NCI-H1092 (cell line): ENCODE measurements around the gene NHP2.
"Not testable (repeated sequence)": the region's sequence is repeated elsewhere in the genome, so short reads cannot be mapped to it uniquely, and the experiment has no call there.

Source experiments
- DNase-seq: peaks from one replicate; lab custom pipeline; 2025; lab: John Stamatoyannopoulos, UW

Gene NHP2

DNA sequence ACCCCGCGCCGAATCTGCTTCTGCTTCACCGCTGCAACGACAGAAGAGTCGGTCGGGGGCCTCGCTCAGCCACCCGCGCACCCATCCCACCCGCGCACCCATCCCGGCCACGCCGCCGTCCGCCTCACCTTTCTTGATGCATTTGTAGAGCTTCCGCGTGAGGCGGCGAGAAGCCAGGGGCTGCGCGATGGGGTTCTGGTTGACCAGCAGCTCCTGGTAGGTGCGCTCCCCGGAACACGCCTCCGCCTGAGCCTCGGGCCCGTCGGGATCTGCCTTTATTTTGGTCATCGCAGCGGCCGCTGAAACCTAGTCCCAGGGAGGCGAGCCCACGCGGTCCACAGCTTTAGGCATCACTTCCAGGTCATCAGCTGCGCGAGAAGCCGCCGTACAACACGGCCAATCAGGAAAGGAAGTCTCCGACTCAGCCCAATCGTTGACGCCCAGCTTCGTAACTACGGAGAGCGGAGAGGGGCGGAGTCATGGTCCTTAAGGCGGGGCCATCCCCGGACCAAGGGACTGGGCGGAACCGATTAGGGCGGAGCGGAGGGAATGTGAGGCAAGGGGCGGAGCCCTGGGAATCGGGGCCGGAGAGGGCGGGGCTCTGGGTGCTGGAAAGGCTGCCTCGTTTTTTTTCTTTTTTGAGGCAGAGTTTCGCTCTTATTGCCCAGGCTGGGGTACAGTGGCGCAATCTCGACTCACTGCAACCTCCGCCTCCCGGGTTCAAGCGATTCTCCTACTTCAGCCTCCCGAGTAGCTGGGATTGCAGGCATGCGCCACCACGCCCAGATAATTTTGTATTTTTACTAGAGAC lies at the start of gene NHP2:
Gene NHP2, minus strand, starts transcription at position 356 of the 811 bp plus-strand sequence. Its CDS starts 68 bp downstream, at position 288.
- peak; percentile 95 for DNase-seq

DNA sequence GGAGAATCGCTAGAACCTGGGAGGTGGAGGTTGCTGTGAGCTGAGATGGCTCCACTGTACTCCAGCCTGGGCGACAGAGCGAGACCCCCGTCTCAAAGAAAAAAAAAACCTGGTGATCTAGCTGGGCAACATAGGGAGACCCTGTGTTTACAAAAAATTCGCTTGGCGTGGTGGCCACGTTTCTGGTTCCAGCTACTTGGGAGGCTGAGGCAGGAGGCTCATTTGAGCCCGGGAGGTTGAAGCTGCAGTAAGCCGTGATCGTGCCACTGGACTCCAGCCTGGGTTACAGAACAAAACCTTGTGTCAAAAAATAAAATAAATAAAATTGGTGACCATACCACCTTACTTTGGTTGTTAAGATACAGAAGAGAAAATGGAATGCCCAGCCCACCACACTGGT lies 48.9 kb upstream of the NHP2 start:
- no peak for DNase-seq

DNA sequence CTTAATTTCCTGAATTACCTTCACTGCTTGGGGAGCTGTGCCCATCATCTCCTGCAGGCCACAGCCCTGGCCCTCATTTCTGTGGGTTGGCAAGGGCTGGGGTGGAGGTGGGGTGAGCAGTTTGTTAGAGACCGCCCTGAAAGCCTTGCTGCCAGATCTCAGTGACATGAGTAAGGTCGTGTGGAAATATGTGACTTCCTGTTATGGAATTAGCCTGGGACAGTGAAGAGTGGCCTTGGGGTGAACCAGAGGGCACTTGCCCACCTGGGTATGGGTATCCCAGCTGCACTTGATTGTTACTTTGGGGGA lies 48.2 kb upstream of the NHP2 start:
- no peak for DNase-seq

DNA sequence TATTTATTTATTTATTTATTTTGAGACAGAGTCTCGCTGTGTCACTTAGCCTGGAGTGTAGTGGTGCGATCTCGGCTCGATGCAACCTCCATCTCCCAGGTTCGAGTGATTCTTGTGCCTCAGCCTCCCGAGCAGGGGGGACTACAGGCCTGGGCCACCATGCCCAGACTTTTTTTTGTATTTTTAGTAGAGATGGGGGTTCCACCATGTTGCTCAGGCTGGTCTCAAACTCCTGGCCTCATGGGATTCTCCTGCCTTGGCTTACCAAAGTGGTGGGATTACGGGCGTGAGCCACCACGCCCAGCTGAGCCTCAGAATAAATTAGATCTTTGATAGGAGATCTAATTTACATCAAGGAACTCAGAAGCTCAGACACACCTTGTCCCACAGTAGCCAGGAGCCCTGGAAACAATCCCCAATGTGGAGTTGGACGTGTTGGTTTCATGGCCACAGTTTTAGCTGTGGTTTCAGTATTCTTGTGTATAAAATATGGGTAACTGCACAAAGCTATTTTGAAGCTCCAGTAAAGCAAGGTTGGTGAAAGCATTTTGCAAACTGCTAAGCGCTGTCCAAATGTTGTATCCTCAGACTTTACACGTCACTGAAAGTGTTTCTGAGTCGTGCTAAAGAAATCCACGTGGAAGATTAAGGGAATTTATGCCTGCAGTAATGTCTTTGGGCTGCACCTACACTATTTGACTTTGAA lies 47.7 kb upstream of the NHP2 start:
- DNase-seq: no peak

DNA sequence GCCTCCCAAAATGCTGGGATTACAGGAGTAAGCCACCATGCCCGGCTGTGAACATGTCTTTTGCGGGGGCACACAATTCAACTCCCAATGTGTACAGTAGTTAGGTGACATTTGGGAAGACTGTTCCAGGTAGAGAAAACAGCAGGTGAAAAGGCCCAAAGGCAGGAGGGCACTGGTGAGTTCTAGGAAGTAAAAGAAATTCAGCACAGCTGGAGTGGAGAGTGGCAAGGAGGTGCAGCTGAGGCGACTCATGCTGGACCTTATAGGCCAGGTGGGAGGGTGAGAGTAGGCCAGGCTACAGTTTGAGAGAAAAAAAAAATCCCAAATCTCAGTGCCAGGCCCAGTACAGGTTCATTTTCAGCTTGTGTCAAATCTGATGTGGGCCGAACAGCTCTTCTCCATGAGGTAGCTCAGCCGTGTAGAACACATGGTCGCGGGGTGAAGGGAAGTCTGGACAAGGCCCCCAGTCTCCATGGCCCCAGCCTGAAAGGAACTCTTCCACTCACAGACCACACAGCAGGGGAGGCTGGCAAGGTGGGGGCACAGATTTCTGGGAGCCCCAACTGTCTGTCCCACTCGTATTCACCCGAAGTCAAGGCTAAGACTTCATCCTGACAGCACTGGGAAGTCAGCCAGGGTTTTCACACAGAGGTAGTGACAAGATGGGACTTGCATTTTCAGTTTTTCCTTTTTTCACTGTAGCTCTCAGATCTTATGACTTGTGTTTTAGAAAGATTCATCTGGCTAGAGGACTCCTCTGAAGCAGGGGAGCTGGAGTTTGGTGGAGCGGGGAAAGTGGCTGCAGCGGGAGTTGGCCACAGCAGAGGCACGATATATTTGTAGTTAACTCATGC lies 46.1 kb upstream of the NHP2 start:
- no peak for DNase-seq

DNA sequence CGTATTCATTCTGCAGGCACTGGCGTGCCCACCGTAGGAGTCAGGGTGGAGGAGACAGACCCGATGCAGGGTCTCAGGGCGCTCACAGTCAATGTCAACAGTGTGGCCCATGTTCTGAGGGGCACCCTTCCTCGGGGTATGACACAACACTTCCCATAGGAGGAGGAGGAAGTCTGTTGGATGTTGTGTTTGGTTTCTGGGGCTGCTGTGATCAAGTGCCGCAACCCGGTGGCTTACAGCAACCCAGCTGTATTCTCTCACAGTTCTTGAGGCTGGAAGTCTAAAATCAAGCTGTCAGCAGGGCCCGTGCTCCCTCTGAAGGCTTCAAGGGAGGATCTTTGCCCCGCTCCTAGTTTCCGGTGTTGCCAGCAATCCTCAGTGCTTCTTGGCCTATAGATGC lies 45.0 kb upstream of the NHP2 start:
- DNase-seq: no peak

DNA sequence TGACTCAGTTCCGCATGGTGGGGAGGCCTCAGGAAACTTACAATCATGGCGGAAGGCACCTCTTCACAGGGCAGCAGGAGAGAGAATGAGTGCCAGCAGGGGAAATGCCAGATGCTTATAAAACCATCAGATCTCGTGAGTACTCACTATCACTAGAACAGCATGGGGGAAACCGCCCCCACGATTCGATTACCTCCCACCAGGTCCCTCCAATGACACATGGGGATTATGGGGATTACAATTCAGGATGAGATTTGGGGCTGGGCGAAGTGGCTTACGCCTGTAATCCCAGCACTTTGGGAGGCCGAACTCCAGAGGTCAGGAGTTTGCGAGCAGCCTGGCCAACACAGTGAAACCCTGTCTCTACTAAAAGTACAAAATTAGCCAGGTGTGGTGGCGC lies 44.5 kb upstream of the NHP2 start:
- DNase-seq: not testable (repeated sequence)

DNA sequence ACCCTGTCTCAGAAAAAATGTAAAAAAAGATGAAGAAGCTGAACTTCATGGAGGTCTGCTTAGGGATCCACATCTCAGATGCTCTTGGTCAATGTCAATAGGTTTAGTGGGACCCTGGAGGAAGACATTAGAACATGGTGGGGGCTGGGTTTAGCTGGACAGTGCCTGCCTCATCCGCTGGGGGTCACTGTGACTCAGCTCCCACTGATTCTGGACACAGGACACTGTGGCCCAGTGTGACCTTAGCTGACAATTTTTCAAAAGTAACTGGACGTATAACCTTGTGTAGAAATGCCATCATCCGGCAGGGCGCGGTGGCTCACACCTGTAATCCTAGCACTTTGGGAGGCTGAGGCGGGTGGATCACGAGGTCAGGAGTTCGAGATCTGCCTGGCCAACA lies 43.3 kb upstream of the NHP2 start:
- no peak for DNase-seq

DNA sequence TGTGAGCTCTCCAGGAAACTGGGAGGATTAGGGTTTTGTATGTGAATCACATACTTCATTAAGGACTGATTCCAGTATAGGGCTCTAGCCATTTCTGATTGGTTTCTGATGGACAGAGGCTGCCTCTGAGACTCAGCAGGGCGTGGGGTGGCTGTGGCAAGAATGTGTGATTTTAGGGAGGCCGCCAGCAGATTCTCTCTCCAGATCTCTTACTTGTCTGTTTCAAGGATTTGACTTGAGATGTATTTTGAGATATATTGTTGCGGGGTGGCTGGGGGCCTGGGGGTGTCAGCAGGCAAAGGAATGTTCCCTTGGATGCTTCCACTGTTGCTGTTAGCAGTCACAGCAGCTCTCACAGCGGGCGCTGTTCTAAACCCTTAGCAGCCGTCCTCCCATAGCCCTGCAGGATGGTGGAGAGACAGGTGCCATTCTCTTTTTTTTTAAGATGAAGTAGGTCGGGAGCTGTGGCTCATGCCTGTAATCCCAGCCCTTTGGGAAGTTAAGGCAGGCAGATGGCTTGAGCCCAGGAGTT lies 42.7 kb upstream of the NHP2 start:
- DNase-seq: no peak

DNA sequence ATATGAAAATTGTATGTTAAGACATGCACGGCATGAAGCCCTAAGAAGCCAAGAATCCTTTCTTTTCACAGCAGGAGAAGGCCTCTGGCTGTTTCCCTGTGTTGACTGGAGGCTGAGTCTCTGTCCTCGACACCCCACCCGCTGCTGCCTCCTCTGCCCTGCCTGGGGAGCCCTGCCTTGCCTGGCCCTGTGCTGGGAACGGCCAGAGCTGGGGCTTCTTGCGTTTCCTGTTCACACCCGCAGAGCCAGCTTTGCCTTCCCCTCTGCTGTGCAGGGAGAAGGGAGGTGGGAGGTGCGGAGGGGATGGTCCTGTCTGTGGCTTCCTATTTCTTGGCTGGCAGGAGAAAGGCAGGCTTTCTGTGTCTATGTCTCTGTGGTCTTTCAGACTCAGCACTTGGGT lies 40.3 kb upstream of the NHP2 start:
- no peak for DNase-seq

DNA sequence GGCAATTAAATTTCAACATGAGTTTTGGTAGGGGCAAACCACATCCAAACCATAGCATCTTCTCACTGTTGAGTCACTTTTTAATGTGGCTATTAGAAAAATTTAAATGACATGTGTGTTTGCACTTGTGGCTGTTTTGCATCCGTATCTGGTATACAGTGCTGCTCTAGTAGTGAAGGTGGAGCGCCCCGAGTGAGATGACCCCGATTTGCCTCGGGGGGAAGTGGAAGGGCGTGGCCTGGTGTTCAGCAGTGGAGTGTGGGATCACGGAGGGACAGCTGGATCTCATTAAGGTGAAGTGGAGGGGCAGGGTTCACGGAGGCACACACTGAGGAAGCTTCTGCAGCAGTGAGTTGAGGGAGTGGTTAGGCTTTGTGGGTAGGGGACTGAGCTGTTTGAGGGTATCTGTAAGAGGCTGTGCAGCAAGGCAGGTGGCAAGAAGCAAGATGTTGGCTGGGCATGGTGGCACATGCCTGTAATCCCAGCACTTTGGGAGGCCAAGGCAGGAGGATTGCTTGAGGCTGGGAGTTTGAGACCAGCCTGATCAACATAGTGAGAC lies 39.6 kb upstream of the NHP2 start:
- no peak for DNase-seq

DNA sequence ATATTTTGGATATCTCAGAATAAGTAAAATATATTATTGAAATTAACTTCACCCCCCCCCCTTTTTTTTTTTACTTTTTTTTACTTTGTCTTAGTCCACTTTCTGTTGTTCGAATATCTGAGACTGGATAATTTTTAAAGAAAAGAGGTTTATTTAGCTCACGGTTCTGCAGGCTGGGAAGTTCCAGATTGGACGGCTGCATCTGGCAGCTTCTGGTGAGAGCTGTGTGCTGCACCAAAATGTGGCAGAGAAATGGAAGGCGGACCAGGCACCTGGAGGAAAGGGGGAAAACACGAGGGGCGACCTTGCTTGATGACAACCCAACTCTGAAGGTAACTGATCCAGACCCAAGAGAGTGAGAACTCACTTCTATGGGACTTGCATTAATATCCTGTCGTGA lies 39.1 kb upstream of the NHP2 start:
- no peak for DNase-seq

DNA sequence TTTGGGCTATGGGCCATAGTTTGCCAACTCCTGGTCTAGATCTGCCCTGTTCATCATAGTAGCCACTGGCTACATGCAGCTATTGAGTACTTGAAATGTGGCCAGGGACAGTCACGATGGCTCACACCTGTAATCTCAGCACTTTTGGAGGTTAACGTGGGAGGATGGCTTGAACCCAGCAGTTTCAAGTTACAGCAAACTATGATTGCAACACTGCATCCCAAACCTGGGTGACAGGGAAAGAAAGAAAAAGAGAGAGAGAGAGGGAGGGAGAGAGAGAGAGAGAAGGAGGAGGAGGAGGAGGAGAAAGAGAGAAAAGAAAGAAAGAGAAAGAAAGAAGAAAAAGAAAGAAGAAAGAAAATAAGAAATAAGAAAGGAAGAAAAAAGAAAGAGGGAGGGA lies 38.6 kb upstream of the NHP2 start:
- DNase-seq: no peak

DNA sequence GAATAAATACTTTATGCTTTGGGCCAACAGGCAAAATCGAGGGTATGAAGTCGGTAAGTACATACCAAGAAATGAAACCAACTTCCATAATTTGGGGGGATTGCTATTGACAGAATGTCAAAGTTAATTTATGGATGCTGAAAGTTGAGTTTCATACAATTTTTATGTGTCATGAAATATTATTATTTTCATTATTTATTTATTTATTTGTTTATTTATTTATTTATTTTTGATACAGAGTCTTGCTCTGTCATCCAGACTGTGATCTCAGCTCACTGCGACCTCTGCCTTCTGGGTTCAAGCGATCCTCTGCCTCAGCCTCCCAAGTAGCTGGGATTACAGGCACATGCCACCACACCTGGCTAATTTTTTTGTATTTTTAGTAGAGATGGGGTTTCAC lies 38.0 kb upstream of the NHP2 start:
- no peak for DNase-seq

DNA sequence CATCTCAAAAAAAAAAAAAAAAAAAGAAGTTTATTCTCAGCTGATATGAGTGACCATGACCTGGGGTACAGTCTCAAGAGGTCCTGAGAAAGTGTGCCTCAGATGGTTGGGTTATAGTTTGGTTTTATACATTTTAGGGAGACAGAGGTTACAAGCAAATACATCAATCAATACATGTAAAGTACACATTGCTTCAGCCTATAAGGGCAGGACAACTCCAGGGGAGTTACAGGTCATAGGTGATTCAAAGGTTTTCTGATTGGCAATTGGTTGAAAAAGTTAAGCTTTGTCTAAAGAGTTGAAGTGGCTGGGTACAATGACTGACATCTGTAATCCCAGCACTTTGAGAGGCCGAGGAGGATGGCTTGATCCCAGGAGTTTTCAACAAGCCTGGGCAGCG lies 35.7 kb upstream of the NHP2 start:
- no peak for DNase-seq

DNA sequence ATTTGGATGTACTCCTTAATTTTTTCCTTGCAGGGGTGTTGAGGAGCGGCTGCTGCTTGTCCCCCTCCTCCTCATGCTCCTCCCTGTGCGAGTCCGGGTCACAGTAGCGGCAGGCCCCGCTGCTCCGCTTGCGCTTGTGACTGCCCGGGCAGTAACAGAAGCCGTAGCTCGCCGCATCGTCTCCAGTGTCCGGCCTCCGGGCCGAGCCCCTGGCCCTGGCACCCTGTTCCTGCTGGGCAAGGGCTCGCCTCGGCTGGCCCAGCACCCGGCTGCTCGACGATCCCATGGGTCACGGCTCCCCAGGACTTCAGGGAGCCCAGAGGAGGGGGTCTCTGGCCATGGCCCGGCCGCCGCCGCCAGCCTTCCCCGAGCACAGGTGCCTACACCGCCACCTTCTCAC lies 33.3 kb upstream of the NHP2 start, which contains the start of gene GMCL2:
Gene GMCL2, minus strand, starts transcription at position 358 of the 400 bp plus-strand sequence. Its CDS starts 72 bp downstream, at position 286.
- no peak for DNase-seq

DNA sequence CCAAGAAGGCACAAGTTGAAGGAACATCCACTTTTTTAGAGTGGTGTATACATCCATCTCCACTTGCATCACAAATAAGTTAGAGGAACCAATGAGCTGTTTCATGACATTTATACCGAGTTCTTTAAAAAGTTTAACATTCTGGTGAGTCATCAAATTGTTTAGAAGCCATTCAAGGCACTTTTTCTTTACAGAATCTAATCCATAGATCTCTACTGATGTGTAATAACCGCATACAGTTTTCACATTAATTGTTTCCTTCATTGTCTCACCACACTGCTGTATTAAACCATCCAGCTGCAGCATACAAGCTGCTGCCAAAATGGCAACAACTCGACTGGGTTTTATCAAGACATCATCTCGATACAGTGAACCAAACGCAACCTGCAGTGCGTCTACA lies 32.7 kb upstream of the NHP2 start:
- no peak for DNase-seq

DNA sequence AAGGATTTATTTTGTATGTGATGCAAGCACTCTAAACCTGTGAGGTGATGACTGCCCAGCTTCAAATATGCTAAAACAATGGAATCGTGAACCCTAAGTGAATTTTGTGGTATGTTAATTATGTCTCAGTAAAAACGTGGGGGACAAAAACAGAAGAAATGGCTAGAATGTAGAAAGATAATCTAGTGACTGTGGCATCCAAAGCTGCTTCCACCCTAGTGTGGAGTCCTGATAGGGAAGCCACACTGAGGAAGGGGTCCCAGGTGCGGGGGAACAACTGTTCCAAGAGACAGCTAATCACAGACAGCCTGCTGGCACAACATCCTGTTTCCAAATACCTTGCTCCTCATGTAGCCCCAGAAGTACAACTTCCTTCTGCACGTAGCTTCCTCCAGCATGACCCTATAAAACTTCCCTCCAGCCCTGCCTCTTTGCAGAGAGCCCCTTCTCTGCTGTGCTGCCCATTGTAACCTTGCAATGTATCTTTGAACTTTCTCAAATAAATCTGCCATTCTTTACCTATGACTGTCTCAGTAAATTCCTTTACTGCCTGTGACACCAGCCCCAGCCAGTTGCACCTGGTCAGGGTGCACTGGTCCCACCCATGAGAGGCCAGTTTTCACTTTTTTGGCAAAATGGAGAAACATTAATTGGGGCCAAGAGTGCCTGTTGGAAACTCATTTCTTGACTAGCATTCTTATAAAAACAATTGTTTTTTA lies 28.6 kb upstream of the NHP2 start:
- DNase-seq: no peak

DNA sequence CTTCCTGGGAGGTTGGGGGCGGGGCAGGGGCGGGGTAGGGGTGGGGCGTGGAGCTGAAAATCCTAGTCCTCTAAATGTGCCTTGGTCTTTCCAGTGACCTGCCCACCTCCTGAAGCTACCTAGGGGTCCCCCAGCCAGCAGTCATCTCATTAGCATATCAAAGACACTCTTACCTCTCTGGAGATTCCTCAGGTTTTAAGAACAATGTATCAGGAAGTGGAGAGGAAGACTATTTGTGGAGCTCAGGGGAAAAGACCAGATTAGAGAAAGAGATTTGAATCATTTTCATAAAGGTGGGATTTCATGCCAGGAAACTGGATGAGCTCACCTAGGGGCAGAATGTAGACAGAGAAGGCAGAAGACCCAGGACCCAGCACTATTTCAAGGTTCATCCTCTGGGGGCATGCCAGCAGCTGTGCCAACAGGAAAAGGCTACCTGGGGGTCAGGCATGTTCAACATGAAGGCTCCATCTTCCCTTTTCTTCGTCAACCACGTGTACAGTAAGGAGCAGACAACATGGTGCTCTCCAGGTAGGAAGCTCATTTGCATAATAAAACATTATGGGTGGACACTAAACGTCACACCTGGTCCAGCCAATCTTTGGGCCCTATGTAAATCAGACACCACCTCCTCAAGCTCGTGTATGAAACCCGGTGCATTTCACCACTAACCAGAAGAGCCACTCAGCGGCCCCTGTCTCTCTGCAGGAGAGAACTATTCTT lies 26.6 kb upstream of the NHP2 start:
- no peak for DNase-seq

DNA sequence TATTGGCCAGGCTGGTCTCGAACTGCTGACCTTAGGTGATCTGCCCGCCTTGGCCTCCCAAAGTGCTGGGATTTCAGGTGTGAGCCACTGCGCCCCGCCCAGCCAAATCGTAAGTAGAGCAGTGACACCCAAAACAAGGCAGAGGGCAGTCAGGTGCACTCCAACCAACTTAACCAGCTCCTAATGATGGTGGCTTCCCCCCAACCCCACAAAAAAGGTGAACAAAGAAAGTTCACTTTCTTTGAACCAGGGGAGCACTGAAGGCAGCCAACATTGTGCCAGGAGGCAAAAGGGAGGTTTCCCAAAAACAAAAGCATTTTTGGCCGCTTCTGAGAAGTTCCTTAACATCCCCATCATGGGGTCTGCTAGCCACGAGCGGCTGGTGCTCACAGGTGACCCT lies 23.9 kb upstream of the NHP2 start:
- DNase-seq: no peak

DNA sequence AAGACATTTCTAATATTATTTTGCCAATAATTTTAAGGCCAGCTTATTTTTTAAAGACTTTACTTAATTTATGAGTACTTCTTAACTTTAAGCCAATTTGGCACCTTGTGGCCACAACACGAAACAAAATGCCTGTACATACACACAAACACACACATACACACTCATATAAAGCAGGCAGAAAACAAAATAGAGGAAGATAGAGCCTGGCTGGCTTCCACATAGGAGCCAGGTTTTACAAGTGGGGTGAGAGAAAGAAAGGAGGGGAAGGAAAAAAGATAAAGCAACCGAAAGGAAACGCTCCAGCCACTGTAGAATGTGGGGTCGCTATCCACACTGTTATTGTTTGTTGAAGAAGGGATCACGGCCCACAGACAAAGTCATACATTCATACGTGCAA lies 23.1 kb upstream of the NHP2 start:
- no peak for DNase-seq
